ENCODE data around the gene FMN2.

FMN2 gene

GRCh38 chr1:240091614-240092300, at the start of gene FMN2:
Gene FMN2, plus strand, starts transcription at chr1:240091883. Its CDS starts 227 bp downstream, at chr1:240092110.
- in situ Hi-C loops (cut with MboI; ENCODE audit: low sequenced_read_pairs): no loop called here

GRCh38 chr1:240044620-240045019, 47.1 kb upstream of the FMN2 start:
- in situ Hi-C loops (cut with MboI; ENCODE audit: low sequenced_read_pairs): no loop called here

GRCh38 chr1:240046000-240046399, 45.7 kb upstream of the FMN2 start:
- in situ Hi-C loops (cut with MboI; ENCODE audit: low sequenced_read_pairs): no loop called here

GRCh38 chr1:240054109-240054701, 37.5 kb upstream of the FMN2 start:
- in situ Hi-C loops (cut with MboI; ENCODE audit: low sequenced_read_pairs): no loop called here

- in situ Hi-C loops (cut with MboI; ENCODE audit: low sequenced_read_pairs): no loop called here
These were observed 35.7 kb upstream of the FMN2 start for GRCh38 chr1:240055936-240056335.

GRCh38 chr1:240056350-240056749, 35.3 kb upstream of the FMN2 start:
- in situ Hi-C loops (cut with MboI; ENCODE audit: low sequenced_read_pairs): no loop called here

- in situ Hi-C loops (cut with MboI; ENCODE audit: low sequenced_read_pairs): no loop called here
These were observed 33.6 kb upstream of the FMN2 start for GRCh38 chr1:240058049-240058448.

- in situ Hi-C loops (cut with MboI; ENCODE audit: low sequenced_read_pairs): no loop called here
These were observed 22.7 kb upstream of the FMN2 start for GRCh38 chr1:240068961-240069360.

GRCh38 chr1:240070188-240070587, 21.5 kb upstream of the FMN2 start:
- in situ Hi-C loops (cut with MboI; ENCODE audit: low sequenced_read_pairs): no loop called here

- in situ Hi-C loops (cut with MboI; ENCODE audit: low sequenced_read_pairs): no loop called here
These were observed 18.6 kb upstream of the FMN2 start for GRCh38 chr1:240073097-240073496.

GRCh38 chr1:240074422-240074821, 17.3 kb upstream of the FMN2 start:
- in situ Hi-C loops (cut with MboI; ENCODE audit: low sequenced_read_pairs): no loop called here

GRCh38 chr1:240074908-240075307, 16.8 kb upstream of the FMN2 start:
- in situ Hi-C loops (cut with MboI; ENCODE audit: low sequenced_read_pairs): no loop called here

GRCh38 chr1:240084337-240084736, 7.3 kb upstream of the FMN2 start:
- in situ Hi-C loops (cut with MboI; ENCODE audit: low sequenced_read_pairs): no loop called here

- in situ Hi-C loops (cut with MboI; ENCODE audit: low sequenced_read_pairs): no loop called here
These were observed 6.9 kb upstream of the FMN2 start for GRCh38 chr1:240084749-240085148.

GRCh38 chr1:240086726-240087125, 5.0 kb upstream of the FMN2 start:
- in situ Hi-C loops (cut with MboI; ENCODE audit: low sequenced_read_pairs): no loop called here

GRCh38 chr1:240090014-240090413, 1.7 kb upstream of the FMN2 start:
- in situ Hi-C loops (cut with MboI; ENCODE audit: low sequenced_read_pairs): no loop called here

GRCh38 chr1:240090957-240091600, 604 bp upstream of the FMN2 start:
- in situ Hi-C loops (cut with MboI; ENCODE audit: low sequenced_read_pairs): no loop called here

- in situ Hi-C loops (cut with MboI; ENCODE audit: low sequenced_read_pairs): no loop called here
These were observed 827 bp downstream of the FMN2 start for GRCh38 chr1:240092301-240093119.

- in situ Hi-C loops (cut with MboI; ENCODE audit: low sequenced_read_pairs): no loop called here
These were observed 1.7 kb downstream of the FMN2 start for GRCh38 chr1:240093120-240093961.

- in situ Hi-C loops (cut with MboI; ENCODE audit: low sequenced_read_pairs): no loop called here
These were observed 2.5 kb downstream of the FMN2 start for GRCh38 chr1:240094041-240094722.
